ENCODE data around the gene SORL1. TPM values are rescaled to one million over a fixed set of nuclear protein-coding genes. Genes with fewer than 3 reads are reported as not detected.

Gene SORL1
- total and polyA plus RNA-seq, 2 experiments from 2014 or later, result 0.26 to 0.54 TPM

- DNase-seq, result no peak
- H3K27me3 ChIP-seq (replicated peaks; ENCODE audit: insufficient read depth), result peaks cover 12% of the 10 kb centered on the region
- H3K9ac ChIP-seq, result no peak overlapping the region
- H3K27ac ChIP-seq, result no peak overlapping the region
- no peaks in the 10 kb centered on the region for H3K9me2 ChIP-seq (ENCODE audit: insufficient read depth)
- no peaks in the 10 kb centered on the region for H3K79me2 ChIP-seq (ENCODE audit: insufficient read depth)
- in situ Hi-C loops (cut with MboI), result no loop called here
- H4K20me1 ChIP-seq (ENCODE audit: insufficient read depth), result no peaks in the 10 kb centered on the region
- 72 to 81% methylated on average over 3 of the region's 3 CpGs for WGBS, 2 experiments (ENCODE audit: low coverage in 1 of 2, low lambda C conversion rate in 2 of 2, missing lambda C conversion rate in 2 of 2)
- H3K4me1 ChIP-seq (ENCODE audit: insufficient read depth), result no peaks in the 10 kb centered on the region
- H2AFZ ChIP-seq, result no peak overlapping the region
- H3F3A ChIP-seq (ENCODE audit: insufficient read depth), result no peaks in the 10 kb centered on the region
- TF ChIP-seq EZH2phosphoT487 (IDR thresholded peaks at IDR 0.05; ENCODE audit: insufficient read depth, low read depth) (no peak), EZH2 (IDR thresholded peaks at IDR 0.05; ENCODE audit: insufficient read depth, poor library complexity, severe bottlenecking) (no peak)
- H3K9me3 ChIP-seq (ENCODE audit: low read depth), result no peaks in the 10 kb centered on the region
- no peak overlapping the region for H3K4me3 ChIP-seq
- no peaks in the 10 kb centered on the region for H3K36me3 ChIP-seq (ENCODE audit: low read depth)
- no peak overlapping the region for H3K4me2 ChIP-seq (ENCODE audit: unreplicated experiment)
Measured at GRCh38 chr11:121583825-121584224, 131.7 kb downstream of the SORL1 start.

DNA sequence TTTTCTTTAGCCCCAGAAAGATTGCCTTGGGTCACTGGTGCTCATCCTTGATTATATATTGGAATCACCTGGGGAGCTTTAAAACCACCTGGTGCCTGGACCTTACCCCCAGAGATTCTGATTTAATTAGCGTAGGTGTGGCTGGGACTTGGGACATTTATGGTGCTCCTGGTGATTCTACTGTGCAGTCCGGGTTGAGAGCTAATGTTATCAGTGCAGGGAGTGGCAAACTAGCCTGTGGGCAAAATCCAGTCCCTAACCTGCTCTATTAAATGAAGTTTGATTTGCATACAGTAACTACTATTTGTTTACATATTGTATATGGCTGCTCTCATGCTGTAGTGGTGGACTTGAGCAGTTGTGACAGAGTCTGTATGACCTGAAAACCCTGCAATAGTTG lies 134.6 kb downstream of the SORL1 start:
- H3K27me3 ChIP-seq (replicated peaks; ENCODE audit: insufficient read depth), result peaks cover 4% of the 10 kb centered on the region; the same call in 1 of the 2 replicates
- H3K27ac ChIP-seq, result no peak overlapping the region
- no peaks in the 10 kb centered on the region for H3K9me2 ChIP-seq (ENCODE audit: insufficient read depth)
- H3F3A ChIP-seq (ENCODE audit: insufficient read depth), result no peaks in the 10 kb centered on the region
- no peaks in the 10 kb centered on the region for H3K9me3 ChIP-seq (ENCODE audit: low read depth)
- no peaks in the 10 kb centered on the region for H4K20me1 ChIP-seq (ENCODE audit: insufficient read depth)
- no peaks in the 10 kb centered on the region for H3K79me2 ChIP-seq (ENCODE audit: insufficient read depth)
- H3K9ac ChIP-seq, result no peak overlapping the region
- WGBS, 2 experiments (ENCODE audit: low coverage in 1 of 2, low lambda C conversion rate in 2 of 2, missing lambda C conversion rate in 2 of 2), result 40 to 42% methylated on average over 2 of the region's 2 CpGs
- no peaks in the 10 kb centered on the region for H3K4me1 ChIP-seq (ENCODE audit: insufficient read depth)
- no peak overlapping the region for H3K4me2 ChIP-seq (ENCODE audit: unreplicated experiment)
- in situ Hi-C loops (cut with MboI), result no loop called here
- DNase-seq, result no peak
- no peak overlapping the region for H3K4me3 ChIP-seq
- H3K36me3 ChIP-seq (ENCODE audit: low read depth), result no peaks in the 10 kb centered on the region
- no peak overlapping the region for H2AFZ ChIP-seq
- no peak for TF ChIP-seq EZH2phosphoT487 (IDR thresholded peaks at IDR 0.05; ENCODE audit: insufficient read depth, low read depth)
- no peak for TF ChIP-seq EZH2 (IDR thresholded peaks at IDR 0.05; ENCODE audit: insufficient read depth, poor library complexity, severe bottlenecking)

DNA sequence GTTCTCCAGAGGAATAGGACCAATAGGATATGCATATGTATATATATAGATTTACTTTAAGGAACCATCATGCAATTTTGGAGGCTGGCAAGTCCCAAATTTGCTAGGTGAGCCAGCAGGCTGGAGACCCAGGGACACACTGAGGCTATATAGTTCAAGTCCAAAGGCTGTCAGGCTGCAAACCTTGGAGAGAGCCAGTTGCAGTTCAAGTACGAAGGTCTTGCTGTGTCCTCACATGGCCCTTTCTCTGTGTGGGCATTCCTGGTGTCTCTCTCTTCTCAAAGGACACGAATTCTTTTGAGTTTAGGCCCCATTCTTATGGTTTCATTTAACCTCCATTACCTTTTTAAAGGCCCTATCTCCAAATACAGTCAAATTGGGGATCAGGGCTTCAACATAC lies 135.1 kb downstream of the SORL1 start:
- Histone ChIP-seq H3K9ac (no peak overlapping the region), H3K79me2 (ENCODE audit: insufficient read depth) (no peaks in the 10 kb centered on the region), H3K27me3 (replicated peaks; ENCODE audit: insufficient read depth) (peaks cover 4% of the 10 kb centered on the region; the same call in 1 of the 2 replicates), H3F3A (ENCODE audit: insufficient read depth) (no peaks in the 10 kb centered on the region), H3K4me3 (no peak overlapping the region), H3K4me2 (ENCODE audit: unreplicated experiment) (no peak overlapping the region), H3K9me2 (ENCODE audit: insufficient read depth) (no peaks in the 10 kb centered on the region), H3K9me3 (ENCODE audit: low read depth) (no peaks in the 10 kb centered on the region), H3K4me1 (ENCODE audit: insufficient read depth) (no peaks in the 10 kb centered on the region), H3K27ac (no peak overlapping the region), H4K20me1 (ENCODE audit: insufficient read depth) (no peaks in the 10 kb centered on the region), H2AFZ (no peak overlapping the region), H3K36me3 (ENCODE audit: low read depth) (no peaks in the 10 kb centered on the region)
- in situ Hi-C loops (cut with MboI), result no loop called here
- TF ChIP-seq EZH2phosphoT487 (IDR thresholded peaks at IDR 0.05; ENCODE audit: insufficient read depth, low read depth) (no peak), EZH2 (IDR thresholded peaks at IDR 0.05; ENCODE audit: insufficient read depth, poor library complexity, severe bottlenecking) (no peak)
- 44 to 46% methylated on average over 2 of the region's 2 CpGs for WGBS, 2 experiments (ENCODE audit: low coverage in 1 of 2, low lambda C conversion rate in 2 of 2, missing lambda C conversion rate in 2 of 2)
- no peak for DNase-seq

DNA sequence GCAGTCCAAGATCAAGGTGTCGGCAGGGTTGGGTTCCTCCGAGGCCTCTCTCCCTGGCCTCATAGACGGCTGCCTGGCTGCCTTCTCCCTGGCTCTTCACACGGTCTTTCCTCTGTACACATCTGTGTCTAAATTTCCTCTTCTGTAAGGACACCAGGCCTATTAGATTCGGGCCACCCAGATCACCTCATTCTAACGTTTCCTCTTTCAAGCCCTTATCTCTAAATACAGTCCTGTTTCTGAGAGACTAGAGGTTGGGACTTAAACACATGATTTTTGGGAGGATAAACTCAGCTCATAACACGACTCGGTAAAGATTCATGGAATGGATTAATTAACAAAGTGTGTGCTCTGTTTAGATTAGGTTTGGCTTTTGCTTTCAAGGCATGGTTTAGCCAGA lies 136.6 kb downstream of the SORL1 start:
- H3F3A ChIP-seq (ENCODE audit: insufficient read depth), result peaks cover 12% of the 10 kb centered on the region; the same call in 1 of the 2 replicates
- no peak overlapping the region for H3K9ac ChIP-seq
- 80 to 81% methylated on average over 8 of the region's 8 CpGs for WGBS, 2 experiments (ENCODE audit: low coverage in 1 of 2, low lambda C conversion rate in 2 of 2, missing lambda C conversion rate in 2 of 2)

More for the DNA sequence above, 136.6 kb downstream of the SORL1 start:
- no peaks in the 10 kb centered on the region for H3K9me2 ChIP-seq (ENCODE audit: insufficient read depth)
- no peak overlapping the region for H3K4me3 ChIP-seq
- no peak overlapping the region for H3K27ac ChIP-seq
- H2AFZ ChIP-seq, result no peak overlapping the region
- TF ChIP-seq EZH2 (IDR thresholded peaks at IDR 0.05; ENCODE audit: insufficient read depth, poor library complexity, severe bottlenecking) (no peak), EZH2phosphoT487 (IDR thresholded peaks at IDR 0.05; ENCODE audit: insufficient read depth, low read depth) (no peak)
- H3K79me2 ChIP-seq (ENCODE audit: insufficient read depth), result no peaks in the 10 kb centered on the region
- no peaks in the 10 kb centered on the region for H4K20me1 ChIP-seq (ENCODE audit: insufficient read depth)
- no peaks in the 10 kb centered on the region for H3K36me3 ChIP-seq (ENCODE audit: low read depth)
- H3K9me3 ChIP-seq (ENCODE audit: low read depth), result no peaks in the 10 kb centered on the region
- no peak overlapping the region for H3K4me2 ChIP-seq (ENCODE audit: unreplicated experiment)
- DNase-seq, result no peak
- 0 out of 2 replicates have a peak, but pooled peaks cover 4% of the 10 kb centered on the region for H3K27me3 ChIP-seq (replicated peaks; ENCODE audit: insufficient read depth)
- in situ Hi-C loops (cut with MboI), result no loop called here
- no peaks in the 10 kb centered on the region for H3K4me1 ChIP-seq (ENCODE audit: insufficient read depth)

Measured in GM23248 (cell line).